Medulla oblongata (tissue), 1 donor: Measurements from ENCODE around the gene HBG2.
"Not testable (repeated sequence)": the region's sequence is repeated elsewhere in the genome, so short reads cannot be mapped to it uniquely, and the experiment has no call there.

ENCODE experiments used
- DNase-seq: peaks from one replicate; pipeline ENCODE4 v3.0.0-alpha.2; 2015; ENCODE audit errors: extremely low spot score

Gene HBG2

DNA sequence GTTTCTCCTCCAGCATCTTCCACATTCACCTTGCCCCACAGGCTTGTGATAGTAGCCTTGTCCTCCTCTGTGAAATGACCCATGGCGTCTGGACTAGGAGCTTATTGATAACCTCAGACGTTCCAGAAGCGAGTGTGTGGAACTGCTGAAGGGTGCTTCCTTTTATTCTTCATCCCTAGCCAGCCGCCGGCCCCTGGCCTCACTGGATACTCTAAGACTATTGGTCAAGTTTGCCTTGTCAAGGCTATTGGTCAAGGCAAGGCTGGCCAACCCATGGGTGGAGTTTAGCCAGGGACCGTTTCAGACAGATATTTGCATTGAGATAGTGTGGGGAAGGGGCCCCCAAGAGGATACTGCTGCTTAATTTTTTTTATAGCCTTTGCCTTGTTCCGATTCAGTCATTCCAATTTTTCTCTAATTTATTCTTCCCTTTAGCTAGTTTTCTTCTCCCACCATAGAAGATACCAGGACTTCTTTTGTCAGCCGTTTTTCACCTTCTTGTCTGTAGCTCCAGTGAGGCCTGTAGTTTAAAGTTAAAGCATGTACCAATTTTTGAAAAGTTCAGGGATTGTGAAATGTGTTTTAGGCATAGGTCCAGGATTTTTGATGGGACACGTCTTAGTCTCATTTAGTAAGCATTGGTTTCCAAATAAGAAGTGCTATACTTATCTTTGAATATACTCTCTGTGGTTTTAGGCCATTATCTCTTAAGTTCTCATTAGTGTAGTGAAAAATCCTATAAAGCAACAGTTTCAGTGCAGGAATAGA, at the start of gene HBG2:
HBG2 (minus strand) TSS at position 136 of the 768 bp plus-strand sequence; CDS start at position 83, 53 bp downstream.
- DNase-seq = not testable (repeated sequence)

DNA sequence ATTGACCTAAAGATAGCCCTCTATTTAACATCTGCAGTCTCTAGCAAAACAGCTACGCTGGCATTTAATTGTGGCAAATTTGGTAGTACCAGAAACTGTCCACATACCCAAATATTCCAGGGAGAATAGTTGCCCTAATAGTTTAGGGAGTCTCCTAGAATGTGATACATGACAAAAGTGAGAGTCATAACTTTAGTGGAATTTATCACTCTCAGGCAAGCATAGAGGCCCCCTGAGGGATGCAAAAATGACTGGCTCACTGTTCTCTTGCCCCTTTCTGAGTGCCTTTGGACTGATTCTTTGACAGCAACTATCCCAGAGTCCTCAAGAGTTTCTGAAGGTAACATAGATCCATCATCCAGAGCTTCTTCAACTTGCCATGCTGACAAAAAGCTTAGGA, 49.5 kb upstream of the HBG2 start:
- no peak for DNase-seq

DNA sequence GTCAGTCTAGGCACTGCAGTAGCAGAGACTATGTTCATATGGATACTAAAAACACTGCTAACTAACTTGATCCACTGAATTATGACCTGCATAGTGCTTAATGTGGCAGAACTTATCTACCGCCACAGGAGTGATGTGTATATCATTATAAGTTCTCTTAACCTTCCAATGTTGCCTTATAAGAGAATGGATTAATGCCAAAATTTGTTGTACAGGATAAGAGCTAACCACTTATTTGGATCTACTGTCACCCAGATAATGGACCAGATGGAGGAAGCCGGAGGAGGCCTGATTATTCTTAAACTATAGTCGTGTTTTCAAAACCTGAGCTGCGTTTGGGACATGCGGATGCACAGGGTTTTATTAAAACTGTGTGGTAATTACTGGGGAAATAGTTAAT, 49.0 kb upstream of the HBG2 start:
- no peak for DNase-seq

DNA sequence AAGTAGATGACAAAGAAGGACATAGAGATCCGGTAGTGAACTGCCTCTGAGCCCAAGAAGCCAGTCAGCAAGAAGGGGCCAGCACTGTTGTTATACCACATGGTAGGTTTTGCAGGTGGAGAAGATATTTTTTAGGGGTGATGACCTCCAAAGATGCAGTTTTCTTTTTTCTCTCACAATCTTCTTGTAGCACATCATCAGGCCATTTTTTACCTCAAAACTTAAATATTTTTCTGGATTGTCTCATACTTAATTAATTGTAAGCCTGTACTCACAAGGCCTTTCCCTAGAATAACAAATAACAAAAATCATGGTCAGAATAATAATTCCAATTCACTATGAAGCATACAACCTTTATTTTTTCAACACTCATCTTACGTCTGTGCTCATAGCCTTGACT, 47.3 kb upstream of the HBG2 start, which contains the start of gene OR51B4:
OR51B4 (minus strand) TSS at position 101 of the 400 bp plus-strand sequence; CDS start at position 101, 0 bp downstream.
- DNase-seq = no peak

DNA sequence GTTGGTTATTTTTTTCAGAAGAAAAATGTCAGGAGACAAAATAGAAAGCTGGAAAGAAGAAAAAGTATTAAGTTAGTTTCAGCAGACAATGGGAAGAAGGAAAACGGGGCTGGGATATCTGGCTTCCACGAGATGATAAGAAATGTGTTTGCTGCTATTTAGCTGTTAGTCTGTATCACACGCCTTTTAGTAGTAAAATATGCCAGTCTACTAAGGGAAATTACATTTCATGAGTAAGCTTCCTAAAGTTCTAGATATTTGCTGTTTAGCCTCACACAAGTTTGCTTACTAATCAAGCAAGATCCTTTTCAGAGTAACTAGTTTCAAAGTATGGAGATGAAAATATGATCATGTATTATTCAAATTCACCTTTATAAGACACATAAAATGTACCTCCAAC, 45.7 kb upstream of the HBG2 start:
- DNase-seq = no peak

DNA sequence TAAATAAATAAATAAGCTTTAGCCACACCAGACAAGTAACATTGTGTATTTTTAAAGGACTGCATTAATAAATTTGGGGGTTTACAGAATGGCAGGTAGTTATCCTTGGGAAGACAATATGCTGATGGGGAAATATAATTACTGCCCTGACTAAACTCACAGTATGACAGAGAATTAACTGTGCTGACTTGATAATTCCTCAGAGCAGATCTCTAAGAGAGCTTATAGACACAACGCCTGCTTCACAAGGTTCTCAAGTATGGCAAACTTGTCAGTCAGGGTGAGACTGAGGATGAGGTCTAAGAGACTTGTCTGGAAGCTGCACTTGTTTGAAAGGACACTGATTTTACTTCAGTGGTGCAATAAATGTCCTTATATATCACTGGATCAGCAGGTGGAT, 43.9 kb upstream of the HBG2 start:
- no peak for DNase-seq

DNA sequence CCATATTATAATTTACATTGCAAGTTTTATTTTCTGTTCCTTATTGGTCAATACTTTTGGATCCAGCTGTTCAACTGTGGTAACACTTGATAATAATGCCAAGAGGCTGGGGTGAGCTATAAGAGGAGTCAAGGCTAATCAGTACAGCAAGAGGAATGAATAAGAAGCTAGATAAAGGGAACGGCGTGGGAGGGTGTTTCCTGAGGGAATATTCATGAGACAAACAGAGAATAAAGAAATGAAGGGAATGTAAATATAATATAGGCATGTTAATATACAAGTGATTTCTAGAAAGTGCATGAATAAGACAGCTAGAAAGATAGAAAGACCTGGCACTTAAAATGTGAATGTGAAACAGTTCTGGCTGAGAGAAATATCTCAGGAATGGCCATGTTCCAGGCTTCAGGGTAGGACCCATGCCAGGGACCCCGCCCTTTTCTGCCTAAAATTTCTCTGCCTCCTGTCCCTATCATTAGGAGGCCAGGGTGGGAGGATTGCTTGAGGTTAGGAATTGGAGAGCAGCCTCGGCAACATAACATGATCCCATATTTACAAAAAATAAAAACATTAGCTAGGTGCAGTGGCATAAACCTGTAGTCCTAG, 43.2 kb upstream of the HBG2 start:
- DNase-seq = no peak

DNA sequence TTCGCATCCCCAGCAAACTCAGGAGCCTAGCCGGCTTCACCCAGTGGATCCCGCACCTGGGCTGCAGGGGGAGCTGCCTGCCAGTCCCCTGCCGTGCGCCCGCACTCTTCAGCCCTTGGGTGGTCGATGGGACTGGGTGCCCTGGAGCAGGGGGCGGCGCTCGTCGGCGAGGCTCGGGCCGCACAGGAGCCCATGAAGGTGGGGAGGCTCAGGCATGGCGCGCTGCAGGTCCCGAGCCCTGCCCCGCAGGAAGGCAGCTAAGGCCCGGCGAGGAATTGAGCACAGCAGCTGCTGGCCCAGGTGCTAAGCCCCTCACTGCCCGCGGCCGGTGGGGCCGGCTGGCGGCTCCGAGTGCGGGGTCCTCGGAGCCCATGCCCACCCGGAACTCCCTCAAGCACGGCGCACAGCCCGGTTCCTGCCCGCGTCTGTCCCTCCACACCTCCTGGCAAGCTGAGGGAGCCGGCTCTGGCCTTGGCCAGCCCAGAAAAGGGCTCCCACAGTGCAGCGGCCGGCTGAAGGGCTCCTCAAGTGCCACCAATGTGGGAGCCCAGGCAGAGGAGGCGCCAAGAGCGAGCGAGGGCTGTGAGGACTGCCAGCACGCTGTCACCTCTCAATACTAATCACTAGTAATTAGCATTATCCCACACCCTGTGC, 39.9 kb upstream of the HBG2 start:
- DNase-seq = not testable (repeated sequence)

DNA sequence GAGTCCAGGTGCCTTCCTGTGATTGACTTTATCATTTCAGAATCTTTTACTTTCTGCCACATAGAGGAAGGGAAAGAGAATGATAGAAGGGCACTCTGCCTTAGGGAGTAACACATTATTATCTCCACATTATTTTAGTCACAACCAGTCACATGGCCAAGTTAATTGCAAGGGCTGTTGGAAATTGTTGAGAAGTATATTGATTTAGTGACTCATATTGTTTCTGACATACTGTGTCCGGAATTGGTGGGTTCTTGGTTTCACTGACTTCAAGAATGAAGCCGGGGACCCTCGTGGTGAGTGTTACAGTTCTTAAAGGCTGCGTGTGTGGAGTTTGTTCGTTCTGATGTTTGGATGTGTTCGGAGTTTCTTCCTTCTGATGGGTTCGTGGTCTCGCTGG, 38.4 kb upstream of the HBG2 start:
- no peak for DNase-seq

DNA sequence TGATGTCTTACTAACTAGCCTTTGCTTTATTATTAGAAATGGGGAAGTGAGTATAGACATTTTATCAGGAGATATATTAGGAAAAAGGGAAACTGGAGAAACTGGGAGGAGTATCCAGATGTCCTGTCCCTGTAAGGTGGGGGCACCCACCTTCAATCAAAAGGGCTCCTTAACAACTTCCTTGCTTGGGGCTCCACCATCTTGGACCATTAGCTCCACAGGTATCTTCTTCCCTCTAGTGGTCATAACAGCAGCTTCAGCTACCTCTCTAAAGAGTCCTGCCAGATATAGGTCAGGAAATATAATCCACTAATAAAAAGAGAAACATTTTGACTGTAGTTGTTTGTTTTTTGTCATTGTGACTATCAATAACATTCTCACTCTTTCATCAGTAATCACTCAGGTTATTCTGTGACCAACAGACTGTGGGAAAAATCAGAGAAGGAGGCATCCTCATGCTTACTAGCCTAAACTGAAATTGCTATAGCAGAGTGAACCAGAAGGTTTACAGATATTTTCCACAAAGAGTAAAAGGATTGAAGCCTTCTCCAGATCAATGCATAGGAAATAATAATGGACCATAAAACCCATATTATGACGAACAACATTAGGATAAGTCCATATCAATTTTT, 36.7 kb upstream of the HBG2 start:
- no peak for DNase-seq

DNA sequence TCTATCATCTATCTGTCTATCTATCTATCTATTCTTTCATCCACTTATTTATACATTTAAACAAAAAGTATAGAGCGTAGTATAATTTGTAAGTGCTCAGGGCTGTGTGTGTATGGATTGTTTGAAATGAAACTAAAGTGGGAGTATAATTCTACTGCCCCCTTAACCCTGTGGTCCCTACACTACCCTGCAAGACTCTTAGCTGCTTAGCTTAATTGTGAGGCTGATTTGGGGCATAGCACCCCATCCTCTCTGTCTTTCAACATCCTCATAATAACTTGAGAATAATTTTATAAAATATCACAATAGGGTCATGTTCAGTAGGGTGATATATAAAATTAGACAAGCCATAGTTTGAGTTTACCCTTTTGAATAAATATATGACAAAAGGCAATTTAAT, 35.5 kb upstream of the HBG2 start:
- DNase-seq = no peak

DNA sequence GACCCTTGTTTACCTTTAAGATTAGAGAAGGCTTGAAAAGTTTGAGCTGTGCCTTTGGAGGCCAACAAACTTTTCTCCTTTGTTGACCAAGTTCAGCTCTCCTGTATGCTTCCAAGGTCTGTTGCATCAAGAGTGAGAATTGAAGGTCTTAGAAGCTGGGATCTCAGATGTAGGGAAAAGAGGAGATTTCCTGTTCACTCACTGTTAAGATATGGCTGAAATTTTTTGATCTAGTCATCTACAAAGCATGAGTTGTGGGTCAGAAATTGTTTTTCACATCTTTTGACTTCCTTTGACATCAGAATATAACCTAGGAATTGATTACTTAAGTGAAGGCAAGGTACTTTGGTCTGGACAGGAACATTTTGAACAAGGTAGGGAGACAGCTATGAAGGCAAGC, 35.1 kb upstream of the HBG2 start:
- no peak for DNase-seq

DNA sequence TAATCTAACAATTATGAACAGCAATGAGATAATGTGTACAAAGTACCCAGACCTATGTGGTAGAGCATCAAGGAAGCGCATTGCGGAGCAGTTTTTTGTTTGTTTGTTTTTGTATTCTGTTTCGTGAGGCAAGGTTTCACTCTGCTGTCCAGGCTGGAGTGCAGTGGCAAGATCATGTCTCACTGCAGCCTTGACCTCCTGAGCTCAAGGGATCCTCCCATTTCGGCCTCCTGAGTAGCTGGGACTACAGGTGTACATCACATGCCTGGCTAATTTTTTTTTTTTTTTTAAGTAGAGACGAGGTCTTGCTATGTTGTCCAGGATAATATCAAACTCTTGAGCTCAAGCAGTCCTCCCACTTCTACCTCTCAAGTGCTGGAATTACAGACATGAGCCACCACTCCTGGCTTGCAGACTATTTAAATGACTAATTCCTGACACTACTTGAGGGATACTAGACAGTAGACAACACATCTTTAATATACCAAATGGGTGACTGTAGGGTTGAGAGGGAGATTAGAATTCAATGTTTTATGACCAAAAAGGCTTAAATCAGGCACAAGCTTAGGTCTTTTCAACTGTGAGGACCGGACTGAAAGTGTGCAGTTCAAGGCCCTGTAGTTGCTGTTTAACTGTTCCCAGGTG, 34.4 kb upstream of the HBG2 start:
- DNase-seq = no peak

DNA sequence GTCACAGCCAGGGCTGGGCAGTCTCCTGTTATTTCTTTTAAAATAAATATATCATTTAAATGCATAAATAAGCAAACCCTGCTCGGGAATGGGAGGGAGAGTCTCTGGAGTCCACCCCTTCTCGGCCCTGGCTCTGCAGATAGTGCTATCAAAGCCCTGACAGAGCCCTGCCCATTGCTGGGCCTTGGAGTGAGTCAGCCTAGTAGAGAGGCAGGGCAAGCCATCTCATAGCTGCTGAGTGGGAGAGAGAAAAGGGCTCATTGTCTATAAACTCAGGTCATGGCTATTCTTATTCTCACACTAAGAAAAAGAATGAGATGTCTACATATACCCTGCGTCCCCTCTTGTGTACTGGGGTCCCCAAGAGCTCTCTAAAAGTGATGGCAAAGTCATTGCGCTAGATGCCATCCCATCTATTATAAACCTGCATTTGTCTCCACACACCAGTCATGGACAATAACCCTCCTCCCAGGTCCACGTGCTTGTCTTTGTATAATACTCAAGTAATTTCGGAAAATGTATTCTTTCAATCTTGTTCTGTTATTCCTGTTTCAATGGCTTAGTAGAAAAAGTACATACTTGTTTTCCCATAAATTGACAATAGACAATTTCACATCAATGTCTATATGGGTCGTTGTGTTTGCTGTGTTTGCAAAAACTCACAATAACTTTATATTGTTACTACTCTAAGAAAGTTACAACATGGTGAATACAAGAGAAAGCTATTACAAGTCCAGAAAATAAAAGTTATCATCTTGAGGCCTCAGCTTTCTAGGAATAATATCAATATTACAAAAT, 33.7 kb upstream of the HBG2 start:
- no peak for DNase-seq

DNA sequence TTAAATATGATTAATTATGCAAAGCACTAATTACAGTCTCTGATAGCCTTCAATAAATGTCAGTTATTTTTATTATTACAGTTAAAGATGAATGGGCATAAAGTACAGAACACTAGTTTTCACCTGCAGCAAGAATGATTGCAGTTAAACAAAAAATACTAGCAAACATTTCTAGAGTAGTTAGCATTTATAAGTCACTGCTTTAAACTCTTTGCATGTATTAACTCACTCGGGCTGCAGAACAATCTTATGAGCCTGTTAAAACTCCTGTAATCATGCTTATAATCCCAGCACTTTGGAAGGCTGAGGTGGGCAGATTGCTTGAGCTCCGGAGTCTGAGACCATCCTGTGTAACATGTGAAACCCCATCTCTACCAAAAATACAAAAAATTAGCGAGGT, 32.3 kb upstream of the HBG2 start:
- DNase-seq = no peak

DNA sequence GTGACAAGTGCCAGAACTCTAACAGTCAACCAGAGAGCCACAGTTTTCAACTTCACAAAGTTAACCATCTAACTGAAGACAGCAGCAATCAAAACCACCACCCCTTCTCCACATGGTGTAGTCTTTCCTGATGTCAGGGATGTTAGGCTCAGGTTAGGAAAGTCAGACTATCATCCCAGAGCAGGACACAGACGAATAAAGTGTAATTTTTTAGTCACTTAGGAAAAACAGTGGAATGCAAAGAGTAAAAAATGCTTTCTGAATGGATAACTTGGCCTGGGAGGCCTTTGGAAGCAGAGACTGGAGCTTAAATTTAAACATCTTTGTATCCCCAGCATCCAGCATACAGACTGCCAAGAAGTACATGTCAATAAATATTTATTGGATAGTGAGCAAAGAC, 31.8 kb upstream of the HBG2 start:
- no peak for DNase-seq

DNA sequence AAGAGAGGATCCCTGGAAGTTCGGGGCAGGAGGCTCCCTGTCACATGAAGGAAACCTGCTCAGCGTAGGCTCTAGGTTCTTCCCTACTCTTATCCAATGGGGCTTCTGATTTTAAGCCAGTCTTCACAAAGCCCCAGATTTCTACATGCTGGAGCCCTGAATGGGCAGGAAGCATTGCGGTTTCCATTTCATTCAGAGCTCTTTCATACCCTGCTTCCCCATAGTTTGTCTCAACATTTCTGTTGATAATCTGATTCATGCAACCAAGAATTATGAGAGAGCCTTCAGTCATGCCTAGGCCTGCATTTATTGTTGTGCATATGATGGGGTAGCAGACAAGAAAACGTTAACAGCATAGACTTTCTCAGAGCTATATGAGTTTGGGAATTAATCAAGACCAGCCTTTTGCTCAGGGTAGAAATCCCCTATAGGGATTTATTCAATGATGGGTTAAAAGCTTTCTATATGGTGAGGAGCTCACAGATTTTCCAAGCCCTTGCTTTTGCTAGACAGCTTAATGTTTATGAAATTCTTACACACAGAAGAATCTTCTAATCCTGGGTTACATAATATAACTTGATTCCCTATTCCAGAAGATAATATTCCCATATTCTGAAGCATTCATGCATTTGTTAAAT, 31.2 kb upstream of the HBG2 start:
- no peak for DNase-seq

DNA sequence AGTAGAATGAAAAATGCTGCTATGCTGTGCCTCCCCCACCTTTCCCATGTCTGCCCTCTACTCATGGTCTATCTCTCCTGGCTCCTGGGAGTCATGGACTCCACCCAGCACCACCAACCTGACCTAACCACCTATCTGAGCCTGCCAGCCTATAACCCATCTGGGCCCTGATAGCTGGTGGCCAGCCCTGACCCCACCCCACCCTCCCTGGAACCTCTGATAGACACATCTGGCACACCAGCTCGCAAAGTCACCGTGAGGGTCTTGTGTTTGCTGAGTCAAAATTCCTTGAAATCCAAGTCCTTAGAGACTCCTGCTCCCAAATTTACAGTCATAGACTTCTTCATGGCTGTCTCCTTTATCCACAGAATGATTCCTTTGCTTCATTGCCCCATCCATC, 30.1 kb upstream of the HBG2 start:
- no peak for DNase-seq

DNA sequence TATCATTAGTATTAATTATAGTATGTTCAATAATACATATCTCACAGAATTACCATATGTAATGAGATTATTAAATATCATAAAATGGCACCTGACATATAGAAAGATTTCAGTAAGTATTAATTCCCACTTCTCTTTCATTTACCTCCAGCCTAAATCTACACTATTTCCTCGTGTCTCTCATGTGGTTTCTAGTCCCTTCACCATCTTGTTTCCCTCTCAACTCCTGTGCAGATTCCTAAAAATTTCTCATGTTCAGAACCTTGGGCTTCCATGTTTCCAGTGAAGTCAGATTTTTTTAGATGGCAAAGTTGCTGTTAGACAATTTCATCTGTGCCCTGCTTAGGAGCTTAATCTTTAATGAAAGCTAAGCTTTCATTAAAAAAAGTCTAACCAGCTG, 29.3 kb upstream of the HBG2 start:
- DNase-seq = no peak

DNA sequence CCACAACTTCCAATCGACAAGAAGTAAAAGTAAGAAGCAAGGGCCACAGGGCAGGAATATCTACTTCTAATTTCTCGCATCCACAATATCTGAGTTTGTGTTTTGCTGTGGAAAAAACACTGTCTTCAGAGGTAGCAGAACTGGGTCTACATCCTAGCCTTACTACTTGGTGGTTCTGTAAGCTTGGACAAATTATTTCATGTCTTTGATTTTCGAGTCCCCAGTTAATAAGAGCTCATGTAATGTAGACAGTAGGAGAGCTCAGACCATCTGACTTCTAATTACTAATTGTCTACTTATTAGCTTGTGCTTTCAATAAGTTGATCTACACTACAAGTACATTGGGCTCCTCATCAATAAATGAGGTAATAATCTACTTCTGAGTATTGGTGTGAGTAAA, 28.5 kb upstream of the HBG2 start:
- no peak for DNase-seq

DNA sequence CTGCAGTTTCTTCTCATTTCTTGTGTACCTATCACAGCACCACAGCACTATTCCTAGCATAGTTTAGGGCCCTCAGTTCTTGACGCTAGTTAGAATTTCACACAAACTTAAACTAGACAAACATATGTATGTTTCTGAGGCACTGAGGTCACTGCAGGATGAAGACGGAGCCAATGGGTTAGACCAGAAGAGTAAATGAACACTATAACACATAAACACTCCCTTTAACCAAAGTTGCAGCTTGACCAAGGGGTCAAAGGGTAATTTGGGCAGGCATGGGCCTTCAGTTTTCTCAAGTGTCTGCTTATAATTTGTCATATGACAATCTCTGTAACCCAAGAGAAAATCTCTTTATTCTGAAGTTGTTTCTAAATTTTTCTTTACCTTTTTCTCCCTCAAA, 28.0 kb upstream of the HBG2 start:
- no peak for DNase-seq
